ENCODE data around the gene C19orf25.

C19orf25 gene

DNA sequence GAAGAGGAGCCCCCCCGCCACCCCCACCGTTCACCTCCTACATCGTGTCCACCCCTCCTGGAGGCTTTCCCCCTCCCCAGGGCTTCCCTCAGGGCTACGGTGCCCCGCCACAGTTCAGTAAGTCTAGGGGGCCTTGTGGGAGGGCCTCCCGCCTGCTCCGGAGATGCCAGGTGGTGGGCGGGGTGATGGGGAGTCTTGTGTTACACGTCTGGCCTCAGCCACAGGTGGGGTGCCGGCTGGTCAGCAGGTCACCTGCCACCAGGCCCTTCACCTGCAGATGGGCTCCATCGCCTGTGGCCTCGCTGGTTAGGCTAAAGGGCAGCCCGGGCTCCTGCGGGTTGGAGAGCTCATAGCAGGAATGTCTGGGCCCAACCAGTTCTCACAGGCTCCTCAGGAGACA, 48.8 kb downstream of the C19orf25 start:
- H2AFZ ChIP-seq: no peak overlapping the region
- TF ChIP-seq, protein P1, sequence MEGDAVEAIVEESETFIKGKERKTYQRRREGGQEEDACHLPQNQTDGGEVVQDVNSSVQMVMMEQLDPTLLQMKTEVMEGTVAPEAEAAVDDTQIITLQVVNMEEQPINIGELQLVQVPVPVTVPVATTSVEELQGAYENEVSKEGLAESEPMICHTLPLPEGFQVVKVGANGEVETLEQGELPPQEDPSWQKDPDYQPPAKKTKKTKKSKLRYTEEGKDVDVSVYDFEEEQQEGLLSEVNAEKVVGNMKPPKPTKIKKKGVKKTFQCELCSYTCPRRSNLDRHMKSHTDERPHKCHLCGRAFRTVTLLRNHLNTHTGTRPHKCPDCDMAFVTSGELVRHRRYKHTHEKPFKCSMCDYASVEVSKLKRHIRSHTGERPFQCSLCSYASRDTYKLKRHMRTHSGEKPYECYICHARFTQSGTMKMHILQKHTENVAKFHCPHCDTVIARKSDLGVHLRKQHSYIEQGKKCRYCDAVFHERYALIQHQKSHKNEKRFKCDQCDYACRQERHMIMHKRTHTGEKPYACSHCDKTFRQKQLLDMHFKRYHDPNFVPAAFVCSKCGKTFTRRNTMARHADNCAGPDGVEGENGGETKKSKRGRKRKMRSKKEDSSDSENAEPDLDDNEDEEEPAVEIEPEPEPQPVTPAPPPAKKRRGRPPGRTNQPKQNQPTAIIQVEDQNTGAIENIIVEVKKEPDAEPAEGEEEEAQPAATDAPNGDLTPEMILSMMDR (IDR thresholded peaks at IDR 0.05): no peak
- no peaks in the 10 kb centered on the region for H3K27me3 ChIP-seq (ENCODE audit: control insufficient read depth, insufficient read depth, low read length)
- peaks cover 9% of the 10 kb centered on the region for H3K79me2 ChIP-seq
- H3K4me3 ChIP-seq (ENCODE audit: low read depth, low read length): no peak overlapping the region
- H3K4me1 ChIP-seq: no peaks in the 10 kb centered on the region
- no peaks in the 10 kb centered on the region for H3K36me3 ChIP-seq (ENCODE audit: control insufficient read depth, insufficient read depth, low read length)
- no peak overlapping the region for H3K9ac ChIP-seq
- no peak overlapping the region for H3K27ac ChIP-seq
- H3K9me3 ChIP-seq (ENCODE audit: control insufficient read depth, low read length): no peaks in the 10 kb centered on the region
- H3K4me2 ChIP-seq (ENCODE audit: low read length): no peak overlapping the region

DNA sequence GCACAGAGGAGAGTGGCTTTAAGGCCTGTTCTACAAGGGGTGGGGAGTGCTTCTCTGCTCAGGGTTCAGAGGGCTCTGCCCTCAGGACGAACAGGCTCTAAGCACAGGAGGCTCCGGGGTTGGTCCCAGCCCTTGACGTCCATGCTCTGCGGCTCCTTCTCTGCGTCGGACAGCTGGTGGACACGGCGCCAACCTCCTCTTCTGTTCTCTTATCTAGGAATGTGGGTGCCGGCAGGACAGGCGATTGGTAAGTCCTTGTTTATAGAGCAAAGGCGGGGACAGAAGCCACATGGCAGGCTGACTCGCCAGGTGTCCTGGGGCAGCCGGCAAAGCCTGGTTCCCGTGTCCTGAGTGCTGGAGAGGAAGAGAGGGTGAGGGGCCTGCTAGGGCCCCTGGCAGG, 49.3 kb downstream of the C19orf25 start:
- Histone ChIP-seq H2AFZ (no peak overlapping the region), H3K4me1 (no peaks in the 10 kb centered on the region), H3K4me3 (ENCODE audit: low read depth, low read length) (no peak overlapping the region), H3K9me3 (ENCODE audit: control insufficient read depth, low read length) (no peaks in the 10 kb centered on the region), H3K4me2 (ENCODE audit: low read length) (no peak overlapping the region), H3K9ac (no peak overlapping the region), H3K79me2 (peaks cover 13% of the 10 kb centered on the region), H3K27ac (no peak overlapping the region), H3K27me3 (ENCODE audit: control insufficient read depth, insufficient read depth, low read length) (no peaks in the 10 kb centered on the region), H3K36me3 (ENCODE audit: control insufficient read depth, insufficient read depth, low read length) (no peaks in the 10 kb centered on the region)
- TF ChIP-seq, protein P1 (IDR thresholded peaks at IDR 0.05): no peak

DNA sequence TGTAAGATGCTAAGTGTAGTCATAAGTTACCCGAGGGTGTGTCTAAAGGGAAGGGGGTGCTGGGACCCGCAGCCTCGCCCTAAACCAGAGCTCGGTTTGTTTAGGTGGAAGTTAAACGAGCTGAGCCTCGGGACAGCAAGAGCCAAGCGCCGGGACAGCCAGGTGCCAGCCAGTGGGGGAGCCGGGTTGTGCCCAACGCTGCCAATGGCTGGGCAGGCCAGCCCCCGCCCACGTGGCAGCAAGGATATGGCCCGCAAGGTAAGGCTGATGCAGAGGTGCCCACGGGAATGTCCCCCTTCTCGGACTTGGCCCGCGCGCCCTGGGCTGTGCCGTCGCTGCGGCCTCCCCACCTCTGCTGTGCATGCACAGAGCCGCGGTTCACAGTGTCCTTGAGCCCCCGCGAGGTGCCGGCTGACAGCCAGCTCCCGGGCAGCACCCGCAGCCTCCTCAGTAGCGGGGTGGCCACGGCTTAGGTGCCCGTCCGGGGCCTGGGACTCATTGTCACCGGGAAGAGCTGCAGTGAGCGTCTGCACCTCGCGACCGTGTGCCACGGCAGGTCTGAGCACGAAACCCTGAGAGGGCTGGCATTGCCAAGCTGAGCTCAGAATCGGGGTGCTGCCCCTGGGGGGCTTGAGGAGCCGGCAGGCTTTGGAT, 50.1 kb downstream of the C19orf25 start:
- Histone ChIP-seq H3K4me2 (ENCODE audit: low read length) (no peak overlapping the region), H3K9me3 (ENCODE audit: control insufficient read depth, low read length) (no peaks in the 10 kb centered on the region), H2AFZ (no peak overlapping the region), H3K4me1 (no peaks in the 10 kb centered on the region), H3K27me3 (ENCODE audit: control insufficient read depth, insufficient read depth, low read length) (no peaks in the 10 kb centered on the region), H3K36me3 (ENCODE audit: control insufficient read depth, insufficient read depth, low read length) (no peaks in the 10 kb centered on the region), H3K27ac (no peak overlapping the region), H3K4me3 (ENCODE audit: low read depth, low read length) (no peak overlapping the region), H3K9ac (no peak overlapping the region), H3K79me2 (peaks cover 17% of the 10 kb centered on the region)
- TF ChIP-seq, protein P1 (IDR thresholded peaks at IDR 0.05): no peak

DNA sequence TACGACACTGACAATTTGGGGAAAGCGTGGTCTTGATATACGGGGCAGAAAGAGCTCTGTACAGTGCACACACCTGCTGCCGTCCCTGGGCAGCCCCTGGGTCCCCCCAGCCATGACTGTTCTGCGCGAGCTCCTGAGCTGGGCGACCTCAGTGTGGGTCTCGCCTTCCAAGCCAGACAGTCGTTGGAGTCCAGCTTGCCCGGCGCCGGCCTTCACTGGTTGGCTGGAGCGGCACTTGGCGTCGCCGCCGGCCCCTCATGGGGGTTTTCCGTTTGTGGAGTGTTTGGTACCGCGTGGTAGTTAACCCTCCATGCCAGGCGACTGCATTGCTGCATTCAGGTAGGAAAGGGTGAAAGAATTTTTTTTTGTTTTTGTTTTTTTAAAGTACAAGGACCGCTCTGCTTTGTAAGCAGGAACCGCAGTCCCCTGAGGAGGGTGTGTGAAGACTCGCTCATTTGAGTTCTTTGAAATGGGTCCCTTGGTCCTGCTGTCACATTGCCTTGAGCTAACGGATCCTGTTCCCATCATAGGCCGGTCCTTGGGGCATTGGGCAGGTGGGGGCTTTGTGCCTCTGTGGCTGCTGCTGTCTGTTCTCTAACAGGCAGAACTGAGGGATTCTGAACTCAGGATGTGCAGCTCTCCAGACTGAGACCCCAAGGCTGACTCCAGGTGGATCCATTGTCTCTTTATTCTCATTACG, 51.6 kb downstream of the C19orf25 start:
- Histone ChIP-seq H3K27ac (no peak overlapping the region), H3K4me1 (no peaks in the 10 kb centered on the region), H3K4me3 (ENCODE audit: low read depth, low read length) (no peak overlapping the region)

More for the DNA sequence above, 51.6 kb downstream of the C19orf25 start:
- H3K9me3 ChIP-seq (ENCODE audit: control insufficient read depth, low read length): no peaks in the 10 kb centered on the region
- TF ChIP-seq, protein P1 (IDR thresholded peaks at IDR 0.05): no peak
- no peak overlapping the region for H3K4me2 ChIP-seq (ENCODE audit: low read length)
- no peaks in the 10 kb centered on the region for H3K27me3 ChIP-seq (ENCODE audit: control insufficient read depth, insufficient read depth, low read length)
- no peak overlapping the region for H3K9ac ChIP-seq
- H3K79me2 ChIP-seq: peaks cover 23% of the 10 kb centered on the region
- no peak overlapping the region for H2AFZ ChIP-seq
- H3K36me3 ChIP-seq (ENCODE audit: control insufficient read depth, insufficient read depth, low read length): no peaks in the 10 kb centered on the region

Measured in parathyroid adenoma (tissue), 2 donors.